MG63 (cell line): Measurements from ENCODE around the gene SSU72. TPM values are rescaled to one million over a fixed set of nuclear protein-coding genes. Genes with fewer than 3 reads are reported as not detected.
"Not testable (repeated sequence)": the region's sequence is repeated elsewhere in the genome, so short reads cannot be mapped to it uniquely, and the experiment has no call there.

ENCODE experiments used
- DNase-seq: peaks from one replicate; pipeline ENCODE4 v3.0.0-alpha.2; 2020
- H3K27me3 ChIP-seq: fragments of 250-450 bp; sonication (Bioruptor Pico); 2 replicates; pipeline ENCODE4 v1.5.1; 2020; ENCODE audit warnings: mild to moderate bottlenecking, moderate library complexity
- H3K36me3 ChIP-seq: fragments of 250-450 bp; sonication (Bioruptor Pico); 2 replicates; pipeline ENCODE4 v1.5.1; 2020; ENCODE audit warnings: mild to moderate bottlenecking, moderate library complexity
- H3K4me3 ChIP-seq: fragments of 250-450 bp; sonication (Bioruptor Pico); 2 replicates; pipeline ENCODE4 v1.5.1; 2020; ENCODE audit warnings: mild to moderate bottlenecking, moderate library complexity
- H3K9me3 ChIP-seq: fragments of 250-450 bp; sonication (Bioruptor Pico); 2 replicates; pipeline ENCODE4 v1.5.1; 2020; ENCODE audit warnings: mild to moderate bottlenecking, moderate library complexity
- total RNA-seq: library from RNA; depleted of rRNA; stranded (reverse); fragments of >200 nt; shearing (Covaris generic); gene quantifications from 2 replicates; pipeline ENCODE4 v1.2.3, GENCODE V29; 2014; ENCODE audit warnings: low replicate concordance; rRNA removed

SSU72 gene
- total RNA-seq, 1 experiment from 2014 or later: 168 TPM

- DNase-seq, H3K9me3 ChIP-seq, H3K27me3 ChIP-seq: not testable (repeated sequence)
- Histone ChIP-seq H3K36me3 (peaks cover 26% of the 10 kb centered on the region), H3K4me3 (peak overlapping the region; percentile 34)
Measured at GRCh38 chr1:1513675-1514074, 61.0 kb downstream of the SSU72 start.

GRCh38 chr1:1512425-1512824, 62.2 kb downstream of the SSU72 start:
- Histone ChIP-seq H3K36me3 (peaks cover 21% of the 10 kb centered on the region), H3K4me3 (peak overlapping the region; percentile 74)
- not testable (repeated sequence) for DNase-seq, H3K9me3 ChIP-seq, H3K27me3 ChIP-seq

- Histone ChIP-seq H3K4me3 (peak within 1 kb of the TSS; percentile 92), H3K27me3 (no peaks in the 10 kb centered on the region), H3K9me3 (no peaks in the 10 kb centered on the region), H3K36me3 (peaks cover 19% of the 10 kb centered on the region)
- peak; percentile 98 for DNase-seq
Measured at GRCh38 chr1:1511533-1512285, 63.0 kb downstream of the SSU72 start, which contains the start of gene ATAD3A. TSS of gene ATAD3A (plus strand) at chr1:1512162. CDS start at chr1:1512269, 107 bp downstream.

GRCh38 chr1:1510912-1511532, 63.6 kb downstream of the SSU72 start:
- DNase-seq: no peak
- peaks cover 13% of the 10 kb centered on the region for H3K36me3 ChIP-seq
- H3K27me3 ChIP-seq: no peaks in the 10 kb centered on the region
- H3K4me3 ChIP-seq: peak overlapping the region; percentile 92
- no peaks in the 10 kb centered on the region for H3K9me3 ChIP-seq

GRCh38 chr1:1509465-1509850, 65.2 kb downstream of the SSU72 start:
- not testable (repeated sequence) for H3K4me3 ChIP-seq, H3K36me3 ChIP-seq, DNase-seq, H3K9me3 ChIP-seq, H3K27me3 ChIP-seq

- not testable (repeated sequence) for H3K27me3 ChIP-seq, DNase-seq, H3K9me3 ChIP-seq, H3K4me3 ChIP-seq, H3K36me3 ChIP-seq
Measured at GRCh38 chr1:1508775-1509464, 65.7 kb downstream of the SSU72 start.

- no peak for DNase-seq
- Histone ChIP-seq H3K36me3 (no peaks in the 10 kb centered on the region), H3K4me3 (no peak overlapping the region)
Measured at GRCh38 chr1:1507305-1507704, 67.4 kb downstream of the SSU72 start.

GRCh38 chr1:1505801-1506200, 68.9 kb downstream of the SSU72 start:
- DNase-seq, H3K9me3 ChIP-seq, H3K27me3 ChIP-seq, H3K36me3 ChIP-seq, H3K4me3 ChIP-seq: not testable (repeated sequence)

More at GRCh38 chr1:1507305-1507704, 67.4 kb downstream of the SSU72 start:
- H3K9me3 ChIP-seq: no peaks in the 10 kb centered on the region
- H3K27me3 ChIP-seq: no peaks in the 10 kb centered on the region

- H3K9me3 ChIP-seq, H3K27me3 ChIP-seq, H3K4me3 ChIP-seq, DNase-seq, H3K36me3 ChIP-seq: not testable (repeated sequence)
Measured at GRCh38 chr1:1505366-1505798, 69.3 kb downstream of the SSU72 start.

GRCh38 chr1:1504777-1505365, 69.8 kb downstream of the SSU72 start:
- DNase-seq: peak; percentile 59
- not testable (repeated sequence) for H3K36me3 ChIP-seq, H3K4me3 ChIP-seq, H3K9me3 ChIP-seq, H3K27me3 ChIP-seq

GRCh38 chr1:1495461-1495975, 79.1 kb downstream of the SSU72 start:
- H3K9me3 ChIP-seq: not testable (repeated sequence)
- H3K36me3 ChIP-seq: peaks cover 43% of the 10 kb centered on the region

GRCh38 chr1:1494311-1494710, 80.4 kb downstream of the SSU72 start:
- DNase-seq, H3K27me3 ChIP-seq, H3K9me3 ChIP-seq, H3K4me3 ChIP-seq: not testable (repeated sequence)
- peaks cover 55% of the 10 kb centered on the region for H3K36me3 ChIP-seq

More at GRCh38 chr1:1495461-1495975, 79.1 kb downstream of the SSU72 start:
- not testable (repeated sequence) for H3K4me3 ChIP-seq, H3K27me3 ChIP-seq, DNase-seq

Other genes with a start within 250 kb of the SSU72 start
- gene TAS1R3, start 243.6 kb downstream of the SSU72 start, total RNA-seq: not detected in 2 replicates
- gene DVL1, start 225.4 kb downstream of the SSU72 start, total RNA-seq: 55.3 and 107 TPM in 2 replicates
- 259 and 316 TPM in 2 replicates for gene MXRA8, start 216.3 kb downstream of the SSU72 start, total RNA-seq
- 94.2 and 226 TPM in 2 replicates for gene AURKAIP1, start 199.7 kb downstream of the SSU72 start, total RNA-seq
- 45.1 and 47.9 TPM in 2 replicates for gene CCNL2, start 175.5 kb downstream of the SSU72 start, total RNA-seq
- gene MRPL20, start 167.6 kb downstream of the SSU72 start, total RNA-seq: 32.0 and 55.2 TPM in 2 replicates
- gene ANKRD65, start 153.6 kb downstream of the SSU72 start, total RNA-seq: not detected in 2 replicates
- 0.59 and 6.2 TPM in 2 replicates for gene VWA1, start 139.2 kb downstream of the SSU72 start, total RNA-seq
- not detected in 2 replicates for gene ATAD3C, start 125.2 kb downstream of the SSU72 start, total RNA-seq
- 26.1 and 36.6 TPM in 2 replicates for gene ATAD3B, start 103.1 kb downstream of the SSU72 start, total RNA-seq
- 66.9 and 74.6 TPM in 2 replicates for gene ATAD3A, start 62.7 kb downstream of the SSU72 start, total RNA-seq
- gene TMEM240, start 34.2 kb downstream of the SSU72 start, total RNA-seq: not detected in 2 replicates
- 4.0 and 8.7 TPM in 2 replicates for gene FNDC10, start 25.3 kb upstream of the SSU72 start, total RNA-seq
- gene MIB2, start 40.6 kb upstream of the SSU72 start, total RNA-seq: 26.4 and 66.8 TPM in 2 replicates
- gene MMP23B, start 57.3 kb upstream of the SSU72 start, total RNA-seq: 1.6 TPM in 1 of 2 replicates, not detected in the other
- gene CDK11B, start 84.1 kb upstream of the SSU72 start, total RNA-seq: 4.5 and 12.8 TPM in 2 replicates
- gene SLC35E2B, start 117.9 kb upstream of the SSU72 start, total RNA-seq: 14.2 and 21.7 TPM in 2 replicates
- gene CDK11A, start 149.5 kb upstream of the SSU72 start, total RNA-seq: 9.6 and 11.1 TPM in 2 replicates
- gene NADK, start 203.6 kb upstream of the SSU72 start, total RNA-seq: 37.8 and 61.4 TPM in 2 replicates